Effector memory CD8-positive, alpha-beta T cell (primary cell): ENCODE results near the gene BCL2L11.

ENCODE experiments used
- ATAC-seq: fragments of 150-1000 bp; cut with Tn5 transposase; replicated peaks from 2 replicates; pipeline ENCODE4 v1.10.0; 2021; ENCODE audit warnings: mild to moderate bottlenecking, moderate library complexity
- DNase-seq, 3 experiments: peaks; one replicate each; pipeline ENCODE4 v3.0.0; 2021
- H3K27ac Mint-ChIP-seq, 2 donors: one replicate each; pipeline ENCODE4 v1.8.0; 2022; ENCODE audit warnings: mild to moderate bottlenecking in 2 of 2, mixed read lengths in 2 of 2, moderate library complexity in 2 of 2
- H3K27me3 Mint-ChIP-seq, 2 donors: one replicate each; pipeline ENCODE4 v1.8.0; 2022; ENCODE audit warnings: mixed read lengths in 2 of 2
- H3K36me3 Mint-ChIP-seq: one replicate; pipeline ENCODE4 v1.8.0; 2022; ENCODE audit warnings: mild to moderate bottlenecking, moderate library complexity, mixed read lengths; ENCODE audit not compliant: insufficient read depth
- H3K4me1 Mint-ChIP-seq, 2 donors: one replicate each; pipeline ENCODE4 v1.8.0; 2022; ENCODE audit warnings: low read depth in 2 of 2, mixed read lengths in 2 of 2
- H3K4me3 Mint-ChIP-seq, 2 donors: one replicate each; pipeline ENCODE4 v1.8.0; 2022; ENCODE audit warnings: mild to moderate bottlenecking in 2 of 2, mixed read lengths in 2 of 2, moderate library complexity in 2 of 2
- H3K9me3 Mint-ChIP-seq, 2 donors: one replicate each; pipeline ENCODE4 v1.8.0; 2022; ENCODE audit warnings: mixed read lengths in 2 of 2

BCL2L11 gene

GRCh38 chr2:111159641-111160040 lies 38.9 kb downstream of the BCL2L11 start:
- DNase-seq (no peak), ATAC-seq (no peak)
- H3K27ac Mint-ChIP-seq: no peak overlapping the region
- peaks cover 14 to 22% of the 10 kb centered on the region in 2 donors for H3K4me1 Mint-ChIP-seq
- no peaks in the 10 kb centered on the region for H3K27me3 Mint-ChIP-seq
- H3K36me3 Mint-ChIP-seq: peaks cover 7% of the 10 kb centered on the region
- H3K4me3 Mint-ChIP-seq: no peak overlapping the region
- no peaks in the 10 kb centered on the region for H3K9me3 Mint-ChIP-seq

- peak overlapping the region in 1 of 2 donors; percentile 5 for H3K27ac Mint-ChIP-seq
- no peak overlapping the region for H3K4me3 Mint-ChIP-seq
- no peaks in the 10 kb centered on the region for H3K27me3 Mint-ChIP-seq
- H3K4me1 Mint-ChIP-seq: peaks cover 14 to 19% of the 10 kb centered on the region in 2 donors
- H3K9me3 Mint-ChIP-seq: no peaks in the 10 kb centered on the region
- DNase-seq (no peak), ATAC-seq (no peak)
- H3K36me3 Mint-ChIP-seq: peaks cover 13% of the 10 kb centered on the region
These were observed 40.0 kb downstream of the BCL2L11 start for GRCh38 chr2:111160758-111161157.

- Mint-ChIP-seq H3K4me3 (no peak overlapping the region), H3K4me1 (peaks cover 7 to 16% of the 10 kb centered on the region in 2 donors), H3K27me3 (no peaks in the 10 kb centered on the region), H3K27ac (no peak overlapping the region), H3K9me3 (no peaks in the 10 kb centered on the region), H3K36me3 (peaks cover 16% of the 10 kb centered on the region)
- no peak for ATAC-seq
- DNase-seq: no peak
These were observed 41.3 kb downstream of the BCL2L11 start for GRCh38 chr2:111161971-111162370.

GRCh38 chr2:111162718-111163331 lies 42.1 kb downstream of the BCL2L11 start:
- H3K36me3 Mint-ChIP-seq: peaks cover 20% of the 10 kb centered on the region
- no peaks in the 10 kb centered on the region for H3K27me3 Mint-ChIP-seq
- DNase-seq (no peak), ATAC-seq (no peak)
- no peak overlapping the region for H3K4me3 Mint-ChIP-seq
- H3K27ac Mint-ChIP-seq: peak overlapping the region; percentile 16 to 59
- H3K4me1 Mint-ChIP-seq: peaks cover 6 to 17% of the 10 kb centered on the region in 2 donors
- no peaks in the 10 kb centered on the region for H3K9me3 Mint-ChIP-seq

GRCh38 chr2:111164078-111164477 lies 43.4 kb downstream of the BCL2L11 start:
- DNase-seq: no peak
- no peak for ATAC-seq
- H3K36me3 Mint-ChIP-seq: peaks cover 20% of the 10 kb centered on the region
- H3K27ac Mint-ChIP-seq: no peak overlapping the region
- H3K4me1 Mint-ChIP-seq: peaks cover 6 to 16% of the 10 kb centered on the region in 2 donors
- no peak overlapping the region for H3K4me3 Mint-ChIP-seq
- no peaks in the 10 kb centered on the region for H3K9me3 Mint-ChIP-seq
- no peaks in the 10 kb centered on the region for H3K27me3 Mint-ChIP-seq

GRCh38 chr2:111165084-111165483 lies 44.4 kb downstream of the BCL2L11 start:
- no peak overlapping the region for H3K27ac Mint-ChIP-seq
- H3K9me3 Mint-ChIP-seq: no peaks in the 10 kb centered on the region
- DNase-seq (no peak), ATAC-seq (no peak)
- no peaks in the 10 kb centered on the region for H3K27me3 Mint-ChIP-seq
- H3K4me3 Mint-ChIP-seq: no peak overlapping the region
- H3K36me3 Mint-ChIP-seq: peaks cover 20% of the 10 kb centered on the region
- peaks cover 6 to 15% of the 10 kb centered on the region in 2 donors for H3K4me1 Mint-ChIP-seq

GRCh38 chr2:111166115-111166514 lies 45.4 kb downstream of the BCL2L11 start:
- H3K36me3 Mint-ChIP-seq: peaks cover 20% of the 10 kb centered on the region
- no peak overlapping the region for H3K4me3 Mint-ChIP-seq

GRCh38 chr2:111167076-111167862 lies 46.6 kb downstream of the BCL2L11 start:
- no peak overlapping the region for H3K4me3 Mint-ChIP-seq
- no peaks in the 10 kb centered on the region for H3K9me3 Mint-ChIP-seq
- no peak for DNase-seq
- peaks cover 3 to 9% of the 10 kb centered on the region in 2 donors for H3K4me1 Mint-ChIP-seq
- ATAC-seq: no peak
- no peak overlapping the region for H3K27ac Mint-ChIP-seq
- H3K27me3 Mint-ChIP-seq: peaks cover 0 to 6% of the 10 kb centered on the region in 2 donors
- H3K36me3 Mint-ChIP-seq: peaks cover 20% of the 10 kb centered on the region

More at GRCh38 chr2:111166115-111166514, 45.4 kb downstream of the BCL2L11 start:
- DNase-seq (no peak), ATAC-seq (no peak)
- Mint-ChIP-seq H3K9me3 (no peaks in the 10 kb centered on the region), H3K27ac (no peak overlapping the region), H3K27me3 (no peaks in the 10 kb centered on the region), H3K4me1 (peaks cover 6 to 11% of the 10 kb centered on the region in 2 donors)

GRCh38 chr2:111167863-111168162 lies 47.1 kb downstream of the BCL2L11 start:
- H3K36me3 Mint-ChIP-seq: peaks cover 19% of the 10 kb centered on the region
- H3K4me3 Mint-ChIP-seq: no peak overlapping the region
- no peak for ATAC-seq
- H3K4me1 Mint-ChIP-seq: peaks cover under 1 to 6% of the 10 kb centered on the region in 2 donors
- peaks cover 0 to 6% of the 10 kb centered on the region in 2 donors for H3K27me3 Mint-ChIP-seq
- H3K9me3 Mint-ChIP-seq: no peaks in the 10 kb centered on the region
- no peak for DNase-seq
- no peak overlapping the region for H3K27ac Mint-ChIP-seq

GRCh38 chr2:111168528-111169239 lies 48.0 kb downstream of the BCL2L11 start:
- DNase-seq (peak in 1 of 3 experiments; percentile 13), ATAC-seq (peak; percentile 63)
- H3K27ac Mint-ChIP-seq: peak overlapping the region in 1 of 2 donors; percentile 54
- peaks cover 0 to 6% of the 10 kb centered on the region in 2 donors for H3K27me3 Mint-ChIP-seq
- H3K4me3 Mint-ChIP-seq: no peak overlapping the region
- H3K9me3 Mint-ChIP-seq: no peaks in the 10 kb centered on the region
- H3K4me1 Mint-ChIP-seq: peaks cover 0 to 4% of the 10 kb centered on the region in 2 donors
- H3K36me3 Mint-ChIP-seq: peaks cover 17% of the 10 kb centered on the region

GRCh38 chr2:111169268-111169667 lies 48.6 kb downstream of the BCL2L11 start:
- ATAC-seq (no peak), DNase-seq (no peak)
- peaks cover 0 to 4% of the 10 kb centered on the region in 2 donors for H3K4me1 Mint-ChIP-seq
- H3K27me3 Mint-ChIP-seq: peaks cover 1 to 9% of the 10 kb centered on the region in 2 donors
- peaks cover 17% of the 10 kb centered on the region for H3K36me3 Mint-ChIP-seq
- no peaks in the 10 kb centered on the region for H3K9me3 Mint-ChIP-seq
- no peak overlapping the region for H3K4me3 Mint-ChIP-seq
- H3K27ac Mint-ChIP-seq: no peak overlapping the region

- H3K9me3 Mint-ChIP-seq: no peaks in the 10 kb centered on the region
- peaks cover 17% of the 10 kb centered on the region for H3K36me3 Mint-ChIP-seq
- DNase-seq (no peak), ATAC-seq (no peak)
- H3K4me3 Mint-ChIP-seq: no peak overlapping the region
- H3K4me1 Mint-ChIP-seq: peaks cover 0 to 4% of the 10 kb centered on the region in 2 donors
- H3K27ac Mint-ChIP-seq: no peak overlapping the region
- H3K27me3 Mint-ChIP-seq: peaks cover 7 to 15% of the 10 kb centered on the region in 2 donors
These were observed 49.2 kb downstream of the BCL2L11 start for GRCh38 chr2:111169924-111170323.

- H3K27me3 Mint-ChIP-seq: peaks cover 17 to 31% of the 10 kb centered on the region in 2 donors
- H3K9me3 Mint-ChIP-seq: no peaks in the 10 kb centered on the region
- no peak for DNase-seq
- ATAC-seq: no peak
- peaks cover 11% of the 10 kb centered on the region for H3K36me3 Mint-ChIP-seq
- H3K4me1 Mint-ChIP-seq: peaks cover 4% of the 10 kb centered on the region in 2 donors
- H3K27ac Mint-ChIP-seq: no peak overlapping the region
- H3K4me3 Mint-ChIP-seq: no peak overlapping the region
These were observed 50.7 kb downstream of the BCL2L11 start for GRCh38 chr2:111171337-111171930.
